HEK293 (cell line): ENCODE data around the gene TNS3.

Source experiments
- CTCF ChIA-PET: fragments of 350-600 bp; formaldehyde crosslinking; extraction: SDS; loops from one replicate; lab custom pipeline; 2021; ENCODE audit warnings: antibody characterized with exemption; lab: Yijun Ruan, JAX
- POLR2A ChIA-PET: fragments of 300-600 bp; formaldehyde crosslinking; extraction: SDS; loops from one replicate; lab custom pipeline; 2020; ENCODE audit warnings: antibody characterized with exemption, inconsistent platforms; lab: Yijun Ruan, JAX
- H3K27ac ChIP-seq: fragments of 200-500 bp; sonication (Bioruptor generic); 2 replicates; pipeline ENCODE4 v1.5.1; 2014; ENCODE audit warnings: low read depth, low read length, control low read depth, inconsistent platforms; ENCODE audit errors: extremely low read depth
- H3K36me3 ChIP-seq, 2 experiments: fragments of 200-500 bp in 1 of 2; sonication (Bioruptor generic) in 1 of 2; 1 replicate in 1 of 2; 2 replicates in 1 of 2; pipeline ENCODE4 v1.5.1; 2014 to 2017; ENCODE audit warnings: inconsistent platforms in 2 of 2, low read length in 2 of 2; ENCODE audit not compliant: control insufficient read depth in 2 of 2, insufficient read depth in 1 of 2
- H3K4me1 ChIP-seq: fragments of 200-500 bp; sonication (Bioruptor generic); 2 replicates; pipeline ENCODE4 v1.5.1; 2014; ENCODE audit warnings: mild to moderate bottlenecking, low read length, inconsistent platforms; ENCODE audit not compliant: control insufficient read depth, insufficient read depth
- H3K4me3 ChIP-seq: 2 replicates; pipeline ENCODE4 v1.5.1; 2011; ENCODE audit warnings: low read depth, mild to moderate bottlenecking, control low read depth, low read length, moderate library complexity
- H3K9me3 ChIP-seq: fragments of 200-500 bp; sonication (Bioruptor generic); 2 replicates; pipeline ENCODE4 v1.5.1; 2014; ENCODE audit warnings: low read depth, low read length, inconsistent platforms; ENCODE audit not compliant: control insufficient read depth, insufficient read depth
- FEZF1 ChIP-seq: fragments of 450-650 bp; formaldehyde crosslinking; IDR thresholded peaks from 2 replicates; pipeline ENCODE4 v1.5.1; 2016; ENCODE audit warnings: missing biosample characterization, missing genetic modification characterization
- HOXD13 ChIP-seq: sonication (generic); formaldehyde crosslinking; IDR thresholded peaks from 2 replicates; pipeline ENCODE4 v1.8.0; 2022; ENCODE audit warnings: missing genetic modification reagents, borderline replicate concordance
- MZF1 ChIP-seq: fragments of 450-650 bp; formaldehyde crosslinking; IDR thresholded peaks from 2 replicates; pipeline ENCODE4 v1.5.1; 2017; ENCODE audit warnings: missing biosample characterization, missing genetic modification characterization, borderline replicate concordance
- SETDB1 ChIP-seq: IDR thresholded peaks from one replicate; pipeline ENCODE4 v1.6.1; 2017; ENCODE audit warnings: mild to moderate bottlenecking, low read length, moderate library complexity, mixed read lengths; ENCODE audit not compliant: insufficient read length
- TRIM28 ChIP-seq: IDR thresholded peaks from 2 replicates; pipeline ENCODE4 v1.6.1; 2011; ENCODE audit warnings: low read length, control low read depth, borderline replicate concordance
- ZFP37 ChIP-seq: fragments of 450-650 bp; formaldehyde crosslinking; IDR thresholded peaks from 2 replicates; pipeline ENCODE4 v1.5.1; 2016; ENCODE audit warnings: missing biosample characterization, missing genetic modification characterization
- ZFP69B ChIP-seq: fragments of 450-650 bp; formaldehyde crosslinking; IDR thresholded peaks from 2 replicates; pipeline ENCODE4 v1.5.1; 2016; ENCODE audit warnings: missing biosample characterization, missing genetic modification characterization
- ZNF114 ChIP-seq: fragments of 450-650 bp; formaldehyde crosslinking; IDR thresholded peaks from 2 replicates; pipeline ENCODE4 v1.5.0; 2017; ENCODE audit warnings: missing biosample characterization, missing genetic modification characterization
- ZNF121 ChIP-seq: fragments of 450-650 bp; formaldehyde crosslinking; IDR thresholded peaks from 2 replicates; pipeline ENCODE4 v1.5.1; 2016; ENCODE audit warnings: missing biosample characterization, missing genetic modification characterization
- ZNF138 ChIP-seq: fragments of 450-650 bp; formaldehyde crosslinking; IDR thresholded peaks from 2 replicates; pipeline ENCODE4 v1.5.1; 2016; ENCODE audit warnings: missing biosample characterization, missing genetic modification characterization, borderline replicate concordance
- ZNF140 ChIP-seq: fragments of 450-650 bp; formaldehyde crosslinking; IDR thresholded peaks from 2 replicates; pipeline ENCODE4 v1.5.1; 2016; ENCODE audit warnings: missing biosample characterization, missing genetic modification characterization
- ZNF239 ChIP-seq: fragments of 450-650 bp; formaldehyde crosslinking; IDR thresholded peaks from 2 replicates; pipeline ENCODE4 v1.5.1; 2016; ENCODE audit warnings: missing biosample characterization, missing genetic modification characterization
- ZNF292 ChIP-seq: fragments of 450-650 bp; formaldehyde crosslinking; IDR thresholded peaks from 2 replicates; pipeline ENCODE4 v1.5.1; 2016; ENCODE audit warnings: low read depth, missing biosample characterization, missing genetic modification characterization, borderline replicate concordance
- ZNF311 ChIP-seq: fragments of 450-650 bp; formaldehyde crosslinking; IDR thresholded peaks from 2 replicates; pipeline ENCODE4 v1.5.1; 2017; ENCODE audit warnings: missing biosample characterization, missing genetic modification characterization, borderline replicate concordance
- ZNF366 ChIP-seq: fragments of 450-650 bp; formaldehyde crosslinking; conservative IDR thresholded peaks from 2 replicates; pipeline ENCODE4 v1.5.1; 2016; ENCODE audit warnings: missing biosample characterization, missing genetic modification characterization
- ZNF37A ChIP-seq: fragments of 450-650 bp; IDR thresholded peaks from 2 replicates; pipeline ENCODE4 v1.5.1; 2018; ENCODE audit warnings: missing biosample characterization, missing genetic modification characterization
- ZNF404 ChIP-seq: fragments of 450-650 bp; formaldehyde crosslinking; IDR thresholded peaks from 2 replicates; pipeline ENCODE4 v1.5.1; 2017; ENCODE audit warnings: missing biosample characterization, missing genetic modification characterization
- ZNF423 ChIP-seq: fragments of 450-650 bp; formaldehyde crosslinking; IDR thresholded peaks from 2 replicates; pipeline ENCODE4 v1.5.1; 2016; ENCODE audit warnings: missing biosample characterization, missing genetic modification characterization
- ZNF544 ChIP-seq: fragments of 450-650 bp; formaldehyde crosslinking; IDR thresholded peaks from 2 replicates; pipeline ENCODE4 v1.5.0; 2017; ENCODE audit warnings: missing biosample characterization, missing genetic modification characterization
- ZNF561 ChIP-seq: fragments of 450-650 bp; IDR thresholded peaks from 2 replicates; pipeline ENCODE4 v1.5.1; 2018; ENCODE audit warnings: missing biosample characterization, missing genetic modification characterization, borderline replicate concordance
- ZNF621 ChIP-seq: fragments of 450-650 bp; formaldehyde crosslinking; IDR thresholded peaks from 2 replicates; pipeline ENCODE4 v1.5.1; 2017; ENCODE audit warnings: missing biosample characterization, missing genetic modification characterization
- ZNF623 ChIP-seq: fragments of 450-650 bp; formaldehyde crosslinking; IDR thresholded peaks from 2 replicates; pipeline ENCODE4 v1.5.1; 2016; ENCODE audit warnings: missing biosample characterization, missing genetic modification characterization
- ZNF785 ChIP-seq: fragments of 450-650 bp; formaldehyde crosslinking; IDR thresholded peaks from 2 replicates; pipeline ENCODE4 v1.5.1; 2016; ENCODE audit warnings: missing biosample characterization, missing genetic modification characterization
- ZSCAN5A ChIP-seq: fragments of 450-650 bp; formaldehyde crosslinking; IDR thresholded peaks from 2 replicates; pipeline ENCODE4 v1.5.1; 2016; ENCODE audit warnings: missing biosample characterization, missing genetic modification characterization
- TF ChIP-seq, protein P1 (sequence below): fragments of 450-650 bp; formaldehyde crosslinking; IDR thresholded peaks from 2 replicates; pipeline ENCODE4 v1.5.1; 2016; ENCODE audit warnings: missing biosample characterization, missing genetic modification characterization
- TF ChIP-seq, protein P2 (sequence below): fragments of 450-650 bp; formaldehyde crosslinking; IDR thresholded peaks from 2 replicates; pipeline ENCODE4 v1.5.1; 2016; ENCODE audit warnings: missing biosample characterization, missing genetic modification characterization

The TNS3 gene

GRCh38 chr7:47349401-47349800, 232.5 kb downstream of the TNS3 start (continued):
- TF ChIP-seq HOXD13 (CRISPR knock-in tag) (no peak), ZNF114 (tag by site-specific recombination) (no peak)
- TF ChIP-seq, all 188 proteins: peak for 0

DNA sequence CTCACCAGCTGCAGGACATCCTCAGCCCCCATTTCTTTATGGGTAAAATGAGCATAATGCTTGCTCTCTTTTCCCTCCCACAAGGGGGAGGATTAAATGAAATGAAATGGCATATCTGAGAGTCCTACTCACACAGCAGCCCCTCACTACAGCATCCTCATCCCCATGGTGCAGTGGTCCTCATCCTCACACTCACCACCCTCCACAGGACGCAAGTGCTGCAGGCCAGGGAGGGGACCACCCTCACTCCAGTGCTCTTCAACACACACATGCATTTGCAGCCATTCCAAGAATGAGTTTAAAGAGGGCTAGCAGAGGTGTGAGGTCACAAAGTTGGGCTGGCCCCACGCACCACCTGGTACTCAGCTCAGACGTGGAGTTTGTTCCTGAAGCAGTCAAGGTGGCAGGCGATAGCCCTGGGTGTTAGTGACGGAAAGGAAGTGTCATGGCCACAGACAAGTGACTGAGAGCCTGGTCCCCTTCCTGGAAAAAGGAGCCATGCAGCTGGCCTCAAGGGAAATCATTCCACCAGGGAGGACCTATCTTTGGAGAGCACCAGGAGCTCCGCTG, 234.0 kb downstream of the TNS3 start:
- H3K4me1 ChIP-seq, result no peaks in the 10 kb centered on the region
- H3K27ac ChIP-seq, result no peak overlapping the region
- H3K4me3 ChIP-seq, result no peak overlapping the region
- ChIA-PET CTCF (no interaction called here), POLR2A (no interaction called here)
- no peaks in the 10 kb centered on the region for H3K36me3 ChIP-seq
- no peak for TF ChIP-seq ZNF366 (tag by site-specific recombination)
- TF ChIP-seq ZSCAN5A, result no peak
- TF ChIP-seq, protein P1, sequence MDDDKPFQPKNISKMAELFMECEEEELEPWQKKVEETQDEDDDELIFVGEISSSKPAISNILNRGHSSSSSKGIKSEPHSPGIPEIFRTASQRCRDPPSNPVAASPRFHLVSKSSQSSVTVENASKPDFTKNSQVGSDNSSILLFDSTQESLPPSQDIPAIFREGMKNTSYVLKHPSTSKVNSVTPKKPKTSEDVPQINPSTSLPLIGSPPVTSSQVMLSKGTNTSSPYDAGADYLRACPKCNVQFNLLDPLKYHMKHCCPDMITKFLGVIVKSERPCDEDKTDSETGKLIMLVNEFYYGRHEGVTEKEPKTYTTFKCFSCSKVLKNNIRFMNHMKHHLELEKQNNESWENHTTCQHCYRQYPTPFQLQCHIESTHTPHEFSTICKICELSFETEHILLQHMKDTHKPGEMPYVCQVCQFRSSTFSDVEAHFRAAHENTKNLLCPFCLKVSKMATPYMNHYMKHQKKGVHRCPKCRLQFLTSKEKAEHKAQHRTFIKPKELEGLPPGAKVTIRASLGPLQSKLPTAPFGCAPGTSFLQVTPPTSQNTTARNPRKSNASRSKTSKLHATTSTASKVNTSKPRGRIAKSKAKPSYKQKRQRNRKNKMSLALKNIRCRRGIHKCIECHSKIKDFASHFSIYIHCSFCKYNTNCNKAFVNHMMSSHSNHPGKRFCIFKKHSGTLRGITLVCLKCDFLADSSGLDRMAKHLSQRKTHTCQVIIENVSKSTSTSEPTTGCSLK, result no peak
- TF ChIP-seq ZNF621 (tag by site-specific recombination), result no peak
- no peak for TF ChIP-seq ZFP37 (tag by site-specific recombination)
- TF ChIP-seq ZNF544 (tag by site-specific recombination), result no peak
- TF ChIP-seq, protein P2, sequence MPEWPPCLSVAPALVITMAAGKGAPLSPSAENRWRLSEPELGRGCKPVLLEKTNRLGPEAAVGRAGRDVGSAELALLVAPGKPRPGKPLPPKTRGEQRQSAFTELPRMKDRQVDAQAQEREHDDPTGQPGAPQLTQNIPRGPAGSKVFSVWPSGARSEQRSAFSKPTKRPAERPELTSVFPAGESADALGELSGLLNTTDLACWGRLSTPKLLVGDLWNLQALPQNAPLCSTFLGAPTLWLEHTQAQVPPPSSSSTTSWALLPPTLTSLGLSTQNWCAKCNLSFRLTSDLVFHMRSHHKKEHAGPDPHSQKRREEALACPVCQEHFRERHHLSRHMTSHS, result no peak
- no peak for TF ChIP-seq ZNF138 (tag by site-specific recombination)
- no peak for TF ChIP-seq ZNF423
- no peak for TF ChIP-seq ZNF623 (tag by site-specific recombination)
- no peaks in the 10 kb centered on the region for H3K9me3 ChIP-seq

DNA sequence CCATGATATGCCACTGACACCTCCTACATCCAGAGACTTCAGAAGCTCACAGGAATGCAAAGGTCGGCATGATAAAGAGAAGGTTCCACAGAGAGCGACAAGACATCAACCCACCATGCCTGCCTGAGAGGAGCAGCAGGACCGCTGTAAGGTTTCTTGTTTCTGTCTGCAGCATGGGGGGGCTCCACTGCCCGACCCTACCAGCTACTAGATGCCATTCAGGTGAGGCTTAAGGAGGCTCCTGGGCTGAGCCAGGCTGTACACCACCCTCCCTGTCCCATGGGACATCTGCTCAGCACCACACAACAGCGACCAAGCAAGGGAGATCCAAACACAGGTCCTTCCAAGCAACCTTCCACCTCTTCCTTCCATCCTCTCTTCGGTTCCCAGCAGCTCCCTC, 234.6 kb downstream of the TNS3 start:
- no peaks in the 10 kb centered on the region for H3K36me3 ChIP-seq
- ChIA-PET CTCF (no interaction called here), POLR2A (no interaction called here)
- H3K9me3 ChIP-seq, result no peaks in the 10 kb centered on the region
- no peak overlapping the region for H3K4me3 ChIP-seq
- H3K27ac ChIP-seq, result no peak overlapping the region
- TF ChIP-seq ZNF140 (tag by site-specific recombination) (no peak), ZNF404 (tag by site-specific recombination) (no peak), TRIM28 (no peak), SETDB1 (no peak), ZNF311 (no peak), ZNF561 (no peak), ZFP69B (tag by site-specific recombination) (no peak), ZNF37A (tag by site-specific recombination) (no peak), ZNF292 (no peak), ZNF423 (no peak), ZNF121 (tag by site-specific recombination) (no peak), ZNF239 (tag by site-specific recombination) (no peak), ZNF785 (tag by site-specific recombination) (no peak), ZSCAN5A (no peak), FEZF1 (no peak), MZF1 (tag by site-specific recombination) (no peak)
- TF ChIP-seq, protein P2, result no peak
- H3K4me1 ChIP-seq, result no peaks in the 10 kb centered on the region
